Measurements from ENCODE around the gene ZNF423. TPM values are rescaled to one million over a fixed set of nuclear protein-coding genes. Genes with fewer than 3 reads are reported as not detected.

Gene ZNF423
- total and polyA plus RNA-seq, 2 donors, result 0.52 to 1.6 TPM

GRCh38 chr16:49468611-49469310, 387.2 kb downstream of the ZNF423 start:
- Histone ChIP-seq H3K4me1 (ENCODE audit: control insufficient read depth in 2 of 2, insufficient read depth in 2 of 2, low read length in 2 of 2) (peaks cover 36 to 41% of the 10 kb centered on the region in 2 donors), H3K27ac (ENCODE audit: low read depth in 1 of 2, low read length in 1 of 2) (no peak overlapping the region), H3K36me3 (ENCODE audit: control insufficient read depth in 2 of 2, insufficient read depth in 2 of 2, low read length in 1 of 2) (no peaks in the 10 kb centered on the region), H3K4me3 (ENCODE audit: low read length in 2 of 2) (no peak overlapping the region), H3K27me3 (ENCODE audit: control insufficient read depth in 2 of 2, insufficient read depth in 1 of 2, low read length in 1 of 2) (peaks cover 0 to 8% of the 10 kb centered on the region in 2 donors), H3K9me3 (ENCODE audit: control insufficient read depth in 2 of 2, insufficient read depth in 1 of 2, low read length in 1 of 2) (no peaks in the 10 kb centered on the region)
- DNase-seq (ENCODE audit: low read depth in 6 of 9, low spot score in 9 of 9), result peak in 1 of 9 donors; percentile 47
- 75% methylated on average over 3 of the region's 3 CpGs for WGBS

GRCh38 chr16:49467540-49468372, 388.2 kb downstream of the ZNF423 start:
- no peak for DNase-seq (ENCODE audit: low read depth in 6 of 9, low spot score in 9 of 9)
- Histone ChIP-seq H3K27me3 (ENCODE audit: control insufficient read depth in 2 of 2, insufficient read depth in 1 of 2, low read length in 1 of 2) (peaks cover 0 to 8% of the 10 kb centered on the region in 2 donors), H3K27ac (ENCODE audit: low read depth in 1 of 2, low read length in 1 of 2) (no peak overlapping the region), H3K36me3 (ENCODE audit: control insufficient read depth in 2 of 2, insufficient read depth in 2 of 2, low read length in 1 of 2) (no peaks in the 10 kb centered on the region), H3K9me3 (ENCODE audit: control insufficient read depth in 2 of 2, insufficient read depth in 1 of 2, low read length in 1 of 2) (no peaks in the 10 kb centered on the region), H3K4me3 (ENCODE audit: low read length in 2 of 2) (no peak overlapping the region), H3K4me1 (ENCODE audit: control insufficient read depth in 2 of 2, insufficient read depth in 2 of 2, low read length in 2 of 2) (peaks cover 40 to 51% of the 10 kb centered on the region in 2 donors)
- WGBS, result 96% methylated on average over 12 of the region's 12 CpGs

GRCh38 chr16:49466881-49467280, 389.0 kb downstream of the ZNF423 start:
- no peak for DNase-seq (ENCODE audit: low read depth in 6 of 9, low spot score in 9 of 9)
- Histone ChIP-seq H3K4me3 (ENCODE audit: low read length in 2 of 2) (no peak overlapping the region), H3K4me1 (ENCODE audit: control insufficient read depth in 2 of 2, insufficient read depth in 2 of 2, low read length in 2 of 2) (peaks cover 45 to 60% of the 10 kb centered on the region in 2 donors), H3K27ac (ENCODE audit: low read depth in 1 of 2, low read length in 1 of 2) (no peak overlapping the region), H3K9me3 (ENCODE audit: control insufficient read depth in 2 of 2, insufficient read depth in 1 of 2, low read length in 1 of 2) (no peaks in the 10 kb centered on the region), H3K27me3 (ENCODE audit: control insufficient read depth in 2 of 2, insufficient read depth in 1 of 2, low read length in 1 of 2) (peaks cover 0 to 8% of the 10 kb centered on the region in 2 donors), H3K36me3 (ENCODE audit: control insufficient read depth in 2 of 2, insufficient read depth in 2 of 2, low read length in 1 of 2) (no peaks in the 10 kb centered on the region)
- 91% methylated on average over 1 of the region's 1 CpG for WGBS

- no peak overlapping the region for H3K27ac ChIP-seq (ENCODE audit: low read depth in 1 of 2, low read length in 1 of 2)
- peaks cover 49 to 64% of the 10 kb centered on the region in 2 donors for H3K4me1 ChIP-seq (ENCODE audit: control insufficient read depth in 2 of 2, insufficient read depth in 2 of 2, low read length in 2 of 2)
- peaks cover 0 to 2% of the 10 kb centered on the region in 2 donors for H3K9me3 ChIP-seq (ENCODE audit: control insufficient read depth in 2 of 2, insufficient read depth in 1 of 2, low read length in 1 of 2)
- no peak overlapping the region for H3K4me3 ChIP-seq (ENCODE audit: low read length in 2 of 2)
- DNase-seq (ENCODE audit: low read depth in 6 of 9, low spot score in 9 of 9), result no peak
- H3K27me3 ChIP-seq (ENCODE audit: control insufficient read depth in 2 of 2, insufficient read depth in 1 of 2, low read length in 1 of 2), result peaks cover 0 to 8% of the 10 kb centered on the region in 2 donors
- WGBS, result 96% methylated on average over 4 of the region's 4 CpGs
- H3K36me3 ChIP-seq (ENCODE audit: control insufficient read depth in 2 of 2, insufficient read depth in 2 of 2, low read length in 1 of 2), result no peaks in the 10 kb centered on the region
Observed at GRCh38 chr16:49466529-49466831, 389.4 kb downstream of the ZNF423 start.

GRCh38 chr16:49465661-49466528, 390.0 kb downstream of the ZNF423 start:
- 94% methylated on average over 19 of the region's 19 CpGs for WGBS
- Histone ChIP-seq H3K4me1 (ENCODE audit: control insufficient read depth in 2 of 2, insufficient read depth in 2 of 2, low read length in 2 of 2) (peaks cover 55 to 69% of the 10 kb centered on the region in 2 donors), H3K27me3 (ENCODE audit: control insufficient read depth in 2 of 2, insufficient read depth in 1 of 2, low read length in 1 of 2) (peaks cover 0 to 8% of the 10 kb centered on the region in 2 donors)

GRCh38 chr16:49464877-49465504, 390.9 kb downstream of the ZNF423 start:
- peak overlapping the region; percentile 75 to 95 for H3K27ac ChIP-seq (ENCODE audit: low read depth in 1 of 2, low read length in 1 of 2)
- H3K4me3 ChIP-seq (ENCODE audit: low read length in 2 of 2), result peak overlapping the region in 1 of 2 donors; percentile 5
- peaks cover 0 to 3% of the 10 kb centered on the region in 2 donors for H3K9me3 ChIP-seq (ENCODE audit: control insufficient read depth in 2 of 2, insufficient read depth in 1 of 2, low read length in 1 of 2)
- H3K4me1 ChIP-seq (ENCODE audit: control insufficient read depth in 2 of 2, insufficient read depth in 2 of 2, low read length in 2 of 2), result peaks cover 64 to 79% of the 10 kb centered on the region in 2 donors
- DNase-seq (ENCODE audit: low read depth in 6 of 9, low spot score in 9 of 9), result peak in 4 of 9 donors; percentile 62 to 87 (median 78)
- whole genome bisulfite sequencing, result 64% methylated on average over 40 of the region's 40 CpGs
- H3K36me3 ChIP-seq (ENCODE audit: control insufficient read depth in 2 of 2, insufficient read depth in 2 of 2, low read length in 1 of 2), result no peaks in the 10 kb centered on the region
- H3K27me3 ChIP-seq (ENCODE audit: control insufficient read depth in 2 of 2, insufficient read depth in 1 of 2, low read length in 1 of 2), result peaks cover 0 to 8% of the 10 kb centered on the region in 2 donors

More at GRCh38 chr16:49465661-49466528, 390.0 kb downstream of the ZNF423 start:
- Histone ChIP-seq H3K9me3 (ENCODE audit: control insufficient read depth in 2 of 2, insufficient read depth in 1 of 2, low read length in 1 of 2) (peaks cover 0 to 3% of the 10 kb centered on the region in 2 donors), H3K27ac (ENCODE audit: low read depth in 1 of 2, low read length in 1 of 2) (peak overlapping the region in 1 of 2 donors; percentile 33), H3K36me3 (ENCODE audit: control insufficient read depth in 2 of 2, insufficient read depth in 2 of 2, low read length in 1 of 2) (no peaks in the 10 kb centered on the region), H3K4me3 (ENCODE audit: low read length in 2 of 2) (no peak overlapping the region)
- DNase-seq (ENCODE audit: low read depth in 6 of 9, low spot score in 9 of 9), result peak in 1 of 9 donors; percentile 43

- peaks cover 0 to 8% of the 10 kb centered on the region in 2 donors for H3K27me3 ChIP-seq (ENCODE audit: control insufficient read depth in 2 of 2, insufficient read depth in 1 of 2, low read length in 1 of 2)
- peaks cover 66 to 79% of the 10 kb centered on the region in 2 donors for H3K4me1 ChIP-seq (ENCODE audit: control insufficient read depth in 2 of 2, insufficient read depth in 2 of 2, low read length in 2 of 2)
- peak overlapping the region in 1 of 2 donors; percentile 5 for H3K4me3 ChIP-seq (ENCODE audit: low read length in 2 of 2)
- no peaks in the 10 kb centered on the region for H3K36me3 ChIP-seq (ENCODE audit: control insufficient read depth in 2 of 2, insufficient read depth in 2 of 2, low read length in 1 of 2)
- 75% methylated on average over 2 of the region's 2 CpGs for WGBS
- peaks cover 0 to 3% of the 10 kb centered on the region in 2 donors for H3K9me3 ChIP-seq (ENCODE audit: control insufficient read depth in 2 of 2, insufficient read depth in 1 of 2, low read length in 1 of 2)
- DNase-seq (ENCODE audit: low read depth in 6 of 9, low spot score in 9 of 9), result no peak
- H3K27ac ChIP-seq (ENCODE audit: low read depth in 1 of 2, low read length in 1 of 2), result peak overlapping the region; percentile 91 to 95
Observed at GRCh38 chr16:49464093-49464492, 391.8 kb downstream of the ZNF423 start.

GRCh38 chr16:49463529-49463928, 392.4 kb downstream of the ZNF423 start:
- Histone ChIP-seq H3K27ac (ENCODE audit: low read depth in 1 of 2, low read length in 1 of 2) (peak overlapping the region; percentile 91 to 95), H3K36me3 (ENCODE audit: control insufficient read depth in 2 of 2, insufficient read depth in 2 of 2, low read length in 1 of 2) (no peaks in the 10 kb centered on the region), H3K4me1 (ENCODE audit: control insufficient read depth in 2 of 2, insufficient read depth in 2 of 2, low read length in 2 of 2) (peaks cover 62 to 79% of the 10 kb centered on the region in 2 donors), H3K9me3 (ENCODE audit: control insufficient read depth in 2 of 2, insufficient read depth in 1 of 2, low read length in 1 of 2) (peaks cover 0 to 3% of the 10 kb centered on the region in 2 donors), H3K4me3 (ENCODE audit: low read length in 2 of 2) (peak overlapping the region; percentile 10 to 12), H3K27me3 (ENCODE audit: control insufficient read depth in 2 of 2, insufficient read depth in 1 of 2, low read length in 1 of 2) (peaks cover 0 to 8% of the 10 kb centered on the region in 2 donors)
- peak; percentile 87 to 99 (median 94) for DNase-seq (ENCODE audit: low read depth in 6 of 9, low spot score in 9 of 9)
- WGBS, result 8% methylated on average over 7 of the region's 7 CpGs
